Mammary epithelial cell (primary cell): ENCODE measurements around the gene MYH14.

ENCODE experiments used
- CTCF ChIP-seq, 2 donors: IDR thresholded peaks in 1 of 2; conservative IDR thresholded peaks in 1 of 2; 2 replicates each; pipeline ENCODE4 v1.5.1; 2011 to 2012; ENCODE audit warnings: inconsistent platforms in 2 of 2, low read length in 2 of 2, mild to moderate bottlenecking in 2 of 2, control low read depth in 1 of 2, low read depth in 1 of 2; ENCODE audit not compliant: insufficient read depth in 1 of 2; ENCODE audit errors: extremely low read depth in 1 of 2
- EZH2 ChIP-seq: IDR thresholded peaks from 2 replicates; pipeline ENCODE4 v1.6.1; 2012; ENCODE audit warnings: low read length, inconsistent platforms, borderline replicate concordance

GRCh38 chr19:50268501-50268900 lies 65.1 kb downstream of the MYH14 start:
- TF ChIP-seq CTCF (conservative IDR thresholded peaks at IDR 0.05 in 1 of 2, IDR thresholded peaks at IDR 0.05 in 1 of 2; ENCODE audit: extremely low read depth in 1 of 2, insufficient read depth in 1 of 2, low read depth in 1 of 2, low read length in 2 of 2) (no peak), EZH2 (no peak)
